GM12865 (cell line): Measurements from ENCODE around the gene BMPER.

Experiments
- DNase-seq: peaks from one replicate; pipeline ENCODE4 v3.0.0; 2010; ENCODE audit warnings: low read depth
- H3K4me3 ChIP-seq: 2 replicates; pipeline ENCODE4 v1.5.1; 2011; ENCODE audit warnings: mild to moderate bottlenecking, low read depth, low read length, control low read depth
- TF ChIP-seq, protein P1 (sequence below): IDR thresholded peaks from 2 replicates; pipeline ENCODE4 v1.5.1; 2011; ENCODE audit warnings: low read length, control low read depth, low read depth, inconsistent platforms; ENCODE audit not compliant: insufficient read depth; ENCODE audit errors: missing control alignments

The BMPER gene

GRCh38 chr7:34057136-34057535, 151.8 kb downstream of the BMPER start:
- no peak for DNase-seq
- TF ChIP-seq, protein P1, sequence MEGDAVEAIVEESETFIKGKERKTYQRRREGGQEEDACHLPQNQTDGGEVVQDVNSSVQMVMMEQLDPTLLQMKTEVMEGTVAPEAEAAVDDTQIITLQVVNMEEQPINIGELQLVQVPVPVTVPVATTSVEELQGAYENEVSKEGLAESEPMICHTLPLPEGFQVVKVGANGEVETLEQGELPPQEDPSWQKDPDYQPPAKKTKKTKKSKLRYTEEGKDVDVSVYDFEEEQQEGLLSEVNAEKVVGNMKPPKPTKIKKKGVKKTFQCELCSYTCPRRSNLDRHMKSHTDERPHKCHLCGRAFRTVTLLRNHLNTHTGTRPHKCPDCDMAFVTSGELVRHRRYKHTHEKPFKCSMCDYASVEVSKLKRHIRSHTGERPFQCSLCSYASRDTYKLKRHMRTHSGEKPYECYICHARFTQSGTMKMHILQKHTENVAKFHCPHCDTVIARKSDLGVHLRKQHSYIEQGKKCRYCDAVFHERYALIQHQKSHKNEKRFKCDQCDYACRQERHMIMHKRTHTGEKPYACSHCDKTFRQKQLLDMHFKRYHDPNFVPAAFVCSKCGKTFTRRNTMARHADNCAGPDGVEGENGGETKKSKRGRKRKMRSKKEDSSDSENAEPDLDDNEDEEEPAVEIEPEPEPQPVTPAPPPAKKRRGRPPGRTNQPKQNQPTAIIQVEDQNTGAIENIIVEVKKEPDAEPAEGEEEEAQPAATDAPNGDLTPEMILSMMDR, result no peak
- no peak overlapping the region for H3K4me3 ChIP-seq

DNA sequence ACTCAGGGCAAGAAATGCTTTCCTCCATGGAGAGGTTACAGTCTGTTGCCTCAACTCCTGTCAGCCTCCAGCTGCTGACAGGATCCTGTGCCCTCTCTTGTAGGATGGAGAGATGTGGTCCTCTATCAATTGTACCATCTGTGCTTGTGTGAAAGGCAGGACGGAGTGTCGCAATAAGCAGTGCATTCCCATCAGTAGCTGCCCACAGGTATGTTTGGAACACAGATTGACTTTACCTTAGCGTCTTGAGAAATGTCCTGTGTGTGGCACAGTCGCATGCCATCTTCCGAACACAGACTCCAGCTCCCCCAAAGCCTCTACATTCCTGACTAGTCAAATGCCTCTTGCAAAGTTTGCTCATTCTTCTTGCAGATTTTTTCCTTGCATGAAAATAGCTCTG, 152.6 kb downstream of the BMPER start:
- TF ChIP-seq, protein P1, result no peak
- H3K4me3 ChIP-seq, result no peak overlapping the region
- no peak for DNase-seq

DNA sequence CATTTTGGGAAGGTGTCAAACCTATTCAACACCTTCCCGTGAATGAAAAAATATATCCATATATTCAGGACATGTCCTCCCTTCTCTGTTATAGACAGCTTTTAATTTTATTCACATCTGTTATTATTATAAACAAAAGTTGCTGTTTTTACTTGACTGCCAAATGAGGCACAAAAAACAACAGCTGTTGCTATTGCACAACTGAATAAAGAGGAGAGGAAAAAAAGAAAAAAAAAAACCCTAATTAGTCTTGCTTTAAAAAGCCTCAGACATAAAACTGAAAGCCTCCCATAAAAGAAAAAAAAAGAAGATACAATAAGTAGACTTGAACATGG, 153.4 kb downstream of the BMPER start:
- TF ChIP-seq, protein P1, result no peak
- no peak for DNase-seq
- H3K4me3 ChIP-seq, result no peak overlapping the region

GRCh38 chr7:34059136-34059828, 153.9 kb downstream of the BMPER start:
- TF ChIP-seq, protein P1, result no peak
- no peak for DNase-seq
- no peak overlapping the region for H3K4me3 ChIP-seq

DNA sequence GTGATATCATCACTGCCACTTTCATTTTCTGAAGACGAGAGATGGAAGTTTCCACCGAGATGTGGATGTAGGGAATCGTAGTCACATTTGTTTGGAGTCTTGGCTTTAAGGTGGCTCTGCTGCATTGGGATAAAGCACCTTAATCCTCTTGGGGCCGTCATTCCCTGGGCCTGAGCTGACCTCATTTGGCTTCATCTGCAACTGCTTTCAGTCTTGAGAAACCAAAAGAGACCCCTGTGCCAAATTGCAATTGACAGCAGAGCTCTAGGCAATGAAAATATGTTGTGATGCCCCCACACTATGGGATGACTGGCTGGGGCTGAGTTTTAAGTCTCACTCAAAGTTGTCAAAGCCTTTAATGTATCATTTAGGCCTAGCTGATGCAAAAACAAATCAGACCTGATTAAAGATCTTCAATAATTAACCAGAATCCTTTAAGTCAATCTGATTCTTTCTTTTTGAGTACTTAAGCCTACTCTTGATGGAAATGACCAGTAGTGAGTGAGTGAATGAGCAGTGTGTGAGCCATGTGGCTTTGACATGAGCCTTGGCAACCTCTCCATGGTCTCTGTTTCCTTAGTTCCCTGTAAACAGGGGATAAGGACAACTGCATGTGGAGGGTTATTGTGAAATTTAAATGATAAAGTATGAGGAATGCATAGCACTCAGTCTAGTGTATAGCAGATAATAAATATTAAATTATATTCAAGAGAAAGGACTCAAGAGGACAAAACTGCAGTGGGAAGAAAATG, 155.0 kb downstream of the BMPER start:
- TF ChIP-seq, protein P1, result no peak

GRCh38 chr7:34061149-34061548, 155.8 kb downstream of the BMPER start:
- no peak for DNase-seq
- no peak overlapping the region for H3K4me3 ChIP-seq
- TF ChIP-seq, protein P1, result no peak

More for the DNA sequence above, 155.0 kb downstream of the BMPER start:
- DNase-seq, result no peak
- no peak overlapping the region for H3K4me3 ChIP-seq
